ENCODE data around the gene CD4.

- no peak for TF ChIP-seq ZNF843 (tag by site-specific recombination; IDR thresholded peaks at IDR 0.05)
- TF ChIP-seq CTCF (tag by site-specific recombination; IDR thresholded peaks at IDR 0.05) = no peak
- TF ChIP-seq ZNF184 (tag by site-specific recombination; IDR thresholded peaks at IDR 0.05) = no peak
- no peak for TF ChIP-seq ZNF155 (tag by site-specific recombination; IDR thresholded peaks at IDR 0.05)
- no peak for TF ChIP-seq OVOL3 (tag by site-specific recombination; IDR thresholded peaks at IDR 0.05)
- no peak for TF ChIP-seq ZNF645 (tag by site-specific recombination; IDR thresholded peaks at IDR 0.05)
- no peak for TF ChIP-seq SP2 (tag by site-specific recombination; IDR thresholded peaks at IDR 0.05)
Measured at GRCh38 chr12:6858799-6859198, 69.5 kb downstream of the CD4 start.
